NCI-H1417 treated with DMSO at 0.1 percent for 48 hours (cell line): ENCODE measurements around the gene GALNS.
"Not testable (repeated sequence)": the region's sequence is repeated elsewhere in the genome, so short reads cannot be mapped to it uniquely, and the experiment has no call there.

Experiments
- DNase-seq: peaks from one replicate; lab custom pipeline; 2025; lab: John Stamatoyannopoulos, UW

GALNS gene

GRCh38 chr16:88856828-88857727, at the start of gene GALNS, which contains the start of gene TRAPPC2L:
TSS of gene GALNS (minus strand) at chr16:88856947. CDS start at chr16:88856877, 70 bp downstream.
TSS of gene TRAPPC2L (plus strand) at chr16:88857127. CDS start at chr16:88857151, 24 bp downstream.
- DNase-seq, result peak; percentile 68

GRCh38 chr16:88906020-88906419, 49.3 kb upstream of the GALNS start:
- DNase-seq, result no peak

GRCh38 chr16:88905563-88905962, 48.8 kb upstream of the GALNS start:
- no peak for DNase-seq

GRCh38 chr16:88904676-88905365, 48.1 kb upstream of the GALNS start:
- DNase-seq, result no peak

- no peak for DNase-seq
Measured at GRCh38 chr16:88903267-88903666, 46.5 kb upstream of the GALNS start.

GRCh38 chr16:88902744-88903143, 46.0 kb upstream of the GALNS start:
- DNase-seq, result no peak

GRCh38 chr16:88901718-88902337, 45.1 kb upstream of the GALNS start:
- no peak for DNase-seq

- no peak for DNase-seq
Measured at GRCh38 chr16:88900662-88901052, 43.9 kb upstream of the GALNS start.

GRCh38 chr16:88899901-88900661, 43.3 kb upstream of the GALNS start:
- DNase-seq, result no peak

GRCh38 chr16:88897696-88898425, 41.1 kb upstream of the GALNS start:
- no peak for DNase-seq

- DNase-seq, result no peak
Measured at GRCh38 chr16:88896238-88897070, 39.7 kb upstream of the GALNS start.

GRCh38 chr16:88895335-88895734, 38.6 kb upstream of the GALNS start:
- DNase-seq, result no peak

- no peak for DNase-seq
Measured at GRCh38 chr16:88894681-88895300, 38.0 kb upstream of the GALNS start.

GRCh38 chr16:88894266-88894665, 37.5 kb upstream of the GALNS start:
- not testable (repeated sequence) for DNase-seq

GRCh38 chr16:88893127-88893968, 36.6 kb upstream of the GALNS start:
- DNase-seq, result no peak

- DNase-seq, result no peak
Measured at GRCh38 chr16:88892065-88892464, 35.3 kb upstream of the GALNS start.

GRCh38 chr16:88891083-88891482, 34.3 kb upstream of the GALNS start:
- no peak for DNase-seq

- DNase-seq, result not testable (repeated sequence)
Measured at GRCh38 chr16:88889702-88890352, 33.1 kb upstream of the GALNS start.
